Mesendoderm (in vitro differentiated cells): ENCODE measurements around the gene GRB10.
A peak's percentile ranks its signal among the peaks of the same experiment; 100 is the strongest.

ENCODE experiments used
- DNase-seq: peaks from one replicate; pipeline ENCODE4 v3.0.0; 2013
- H2AK5ac ChIP-seq: 2 replicates; pipeline ENCODE4 v1.6.1; 2013; ENCODE audit warnings: low read length, inconsistent platforms
- H2BK120ac ChIP-seq: 2 replicates; pipeline ENCODE4 v1.6.1; 2013; ENCODE audit warnings: low read depth, mild to moderate bottlenecking, low read length, moderate library complexity, mixed read lengths
- H2BK15ac ChIP-seq: replicated peaks from 2 replicates; pipeline ENCODE4 v1.6.1; 2013; ENCODE audit warnings: low read depth, mild to moderate bottlenecking, moderate library complexity
- H2BK5ac ChIP-seq: 2 replicates; pipeline ENCODE4 v1.6.1; 2013; ENCODE audit warnings: low read length, inconsistent platforms
- H3K18ac ChIP-seq: 2 replicates; pipeline ENCODE4 v1.6.1; 2013; ENCODE audit warnings: mild to moderate bottlenecking, low read length, mixed read lengths
- H3K23ac ChIP-seq: one replicate; pipeline ENCODE4 v1.6.1; 2013; ENCODE audit warnings: low read length
- H3K27ac ChIP-seq: 2 replicates; pipeline ENCODE4 v1.5.1; 2013; ENCODE audit warnings: low read depth, mild to moderate bottlenecking, inconsistent platforms, low read length, moderate library complexity
- H3K27me3 ChIP-seq: 2 replicates; pipeline ENCODE4 v1.6.1; 2013; ENCODE audit warnings: low read length, control low read depth, mild to moderate bottlenecking, inconsistent platforms; ENCODE audit not compliant: insufficient read depth, poor library complexity
- H3K36me3 ChIP-seq: 2 replicates; pipeline ENCODE4 v1.6.1; 2013; ENCODE audit warnings: low read length, inconsistent platforms; ENCODE audit not compliant: control insufficient read depth, insufficient read depth
- H3K4ac ChIP-seq: one replicate; pipeline ENCODE4 v1.6.1; 2013; ENCODE audit warnings: low read depth, mild to moderate bottlenecking, low read length, moderate library complexity
- H3K4me1 ChIP-seq: 2 replicates; pipeline ENCODE4 v1.6.1; 2013; ENCODE audit warnings: low read depth, low read length, inconsistent platforms; ENCODE audit not compliant: control insufficient read depth
- H3K4me2 ChIP-seq: 2 replicates; pipeline ENCODE4 v1.6.1; 2013; ENCODE audit warnings: low read length
- H3K4me3 ChIP-seq: 2 replicates; pipeline ENCODE4 v1.5.1; 2013; ENCODE audit warnings: mild to moderate bottlenecking, low read length
- H3K56ac ChIP-seq: one replicate; pipeline ENCODE4 v1.6.1; 2013; ENCODE audit warnings: low read length
- H3K79me1 ChIP-seq: 2 replicates; pipeline ENCODE4 v1.6.1; 2013; ENCODE audit warnings: low read length, inconsistent platforms
- H3K79me2 ChIP-seq: 2 replicates; pipeline ENCODE4 v1.6.1; 2013; ENCODE audit warnings: mild to moderate bottlenecking, low read length; ENCODE audit not compliant: control insufficient read depth, insufficient read depth
- H3K9ac ChIP-seq: 2 replicates; pipeline ENCODE4 v1.6.1; 2013; ENCODE audit warnings: low read length, inconsistent platforms
- H4K5ac ChIP-seq: one replicate; pipeline ENCODE4 v1.6.1; 2013; ENCODE audit warnings: low read length
- H4K8ac ChIP-seq: one replicate; pipeline ENCODE4 v1.6.1; 2013; ENCODE audit warnings: low read depth, mild to moderate bottlenecking, control low read depth, low read length, moderate library complexity
- WGBS: extraction: QIAGEN DNeasy Blood & Tissue Kit; methylation state at CpG from one replicate; pipeline ENCODE4 v1.1.7; 2013; ENCODE audit warnings: low lambda C conversion rate, missing lambda C conversion rate; ENCODE audit not compliant: insufficient coverage; ENCODE audit errors: extremely low coverage; 5-methylcytosine and 5-hydroxymethylcytosine counted together

The GRB10 gene

GRCh38 chr7:50596484-50596883, 186.2 kb downstream of the GRB10 start:
- H4K8ac ChIP-seq = no peak overlapping the region
- H3K56ac ChIP-seq = no peak overlapping the region
- no peak overlapping the region for H2AK5ac ChIP-seq
- H3K4me3 ChIP-seq = no peak overlapping the region
- WGBS = no CpG with 5 or more reads among the region's 4 CpGs
- no peak overlapping the region for H2BK120ac ChIP-seq
- H3K9ac ChIP-seq = no peak overlapping the region
- H3K23ac ChIP-seq = no peak overlapping the region
- DNase-seq = no peak
- no peak overlapping the region for H3K4me2 ChIP-seq
- peaks cover 11% of the 10 kb centered on the region for H3K36me3 ChIP-seq
- H3K4ac ChIP-seq = no peak overlapping the region
- H3K18ac ChIP-seq = no peak overlapping the region
- H2BK5ac ChIP-seq = no peak overlapping the region
- H3K4me1 ChIP-seq = no peaks in the 10 kb centered on the region
- no peaks in the 10 kb centered on the region for H3K79me2 ChIP-seq
- no peaks in the 10 kb centered on the region for H3K79me1 ChIP-seq
- H4K5ac ChIP-seq = no peak overlapping the region
- no peaks in the 10 kb centered on the region for H3K27me3 ChIP-seq
- no peak overlapping the region for H2BK15ac ChIP-seq
- H3K27ac ChIP-seq = no peak overlapping the region

GRCh38 chr7:50595491-50596102, 187.1 kb downstream of the GRB10 start:
- Histone ChIP-seq H3K23ac (no peak overlapping the region), H4K8ac (no peak overlapping the region), H3K4me1 (no peaks in the 10 kb centered on the region), H4K5ac (no peak overlapping the region), H3K79me1 (no peaks in the 10 kb centered on the region), H3K27me3 (no peaks in the 10 kb centered on the region), H2BK5ac (no peak overlapping the region), H2BK120ac (no peak overlapping the region), H2BK15ac (no peak overlapping the region), H3K27ac (no peak overlapping the region), H3K56ac (no peak overlapping the region), H3K4me3 (no peak overlapping the region), H2AK5ac (no peak overlapping the region), H3K79me2 (no peaks in the 10 kb centered on the region), H3K36me3 (peaks cover 11% of the 10 kb centered on the region), H3K4ac (no peak overlapping the region), H3K18ac (no peak overlapping the region), H3K9ac (no peak overlapping the region), H3K4me2 (no peak overlapping the region)
- DNase-seq = peak; percentile 77
- no CpG with 5 or more reads among the region's 5 CpGs for WGBS

- Histone ChIP-seq H3K36me3 (peaks cover 11% of the 10 kb centered on the region), H3K56ac (no peak overlapping the region), H3K79me2 (no peaks in the 10 kb centered on the region), H3K4ac (no peak overlapping the region), H2BK15ac (no peak overlapping the region), H4K8ac (no peak overlapping the region), H3K18ac (no peak overlapping the region), H3K23ac (no peak overlapping the region), H3K4me1 (no peaks in the 10 kb centered on the region), H2BK5ac (no peak overlapping the region), H2BK120ac (no peak overlapping the region), H3K79me1 (no peaks in the 10 kb centered on the region), H3K27me3 (no peaks in the 10 kb centered on the region), H2AK5ac (no peak overlapping the region), H3K27ac (no peak overlapping the region), H3K9ac (no peak overlapping the region), H3K4me3 (no peak overlapping the region), H3K4me2 (no peak overlapping the region), H4K5ac (no peak overlapping the region)
- no CpG with 5 or more reads among the region's 7 CpGs for WGBS
- DNase-seq = no peak
These were observed 187.8 kb downstream of the GRB10 start for GRCh38 chr7:50594734-50595485.

- Histone ChIP-seq H2AK5ac (no peak overlapping the region), H2BK120ac (no peak overlapping the region), H3K36me3 (peaks cover 11% of the 10 kb centered on the region), H4K8ac (no peak overlapping the region), H2BK15ac (no peak overlapping the region), H3K4ac (no peak overlapping the region), H3K79me2 (no peaks in the 10 kb centered on the region), H3K56ac (no peak overlapping the region), H3K27me3 (no peaks in the 10 kb centered on the region), H4K5ac (no peak overlapping the region), H3K27ac (no peak overlapping the region), H2BK5ac (no peak overlapping the region), H3K4me2 (no peak overlapping the region), H3K18ac (no peak overlapping the region), H3K4me3 (no peak overlapping the region), H3K23ac (no peak overlapping the region), H3K4me1 (no peaks in the 10 kb centered on the region), H3K9ac (no peak overlapping the region), H3K79me1 (no peaks in the 10 kb centered on the region)
- DNase-seq = no peak
- WGBS = no CpG with 5 or more reads among the region's 4 CpGs
These were observed 188.6 kb downstream of the GRB10 start for GRCh38 chr7:50594136-50594535.

- no peak overlapping the region for H3K18ac ChIP-seq
- WGBS = no CpG with 5 or more reads among the region's 13 CpGs
- peaks cover 6% of the 10 kb centered on the region for H3K36me3 ChIP-seq
- no peak overlapping the region for H2BK5ac ChIP-seq
- H3K56ac ChIP-seq = no peak overlapping the region
- H3K4ac ChIP-seq = no peak overlapping the region
- no peaks in the 10 kb centered on the region for H3K4me1 ChIP-seq
- H3K4me3 ChIP-seq = no peak overlapping the region
- H4K8ac ChIP-seq = no peak overlapping the region
- no peak overlapping the region for H3K9ac ChIP-seq
- H2AK5ac ChIP-seq = no peak overlapping the region
- H4K5ac ChIP-seq = no peak overlapping the region
- no peaks in the 10 kb centered on the region for H3K79me2 ChIP-seq
- no peak overlapping the region for H3K23ac ChIP-seq
- no peaks in the 10 kb centered on the region for H3K27me3 ChIP-seq
- H3K27ac ChIP-seq = no peak overlapping the region
- DNase-seq = no peak
- no peak overlapping the region for H2BK120ac ChIP-seq
- no peaks in the 10 kb centered on the region for H3K79me1 ChIP-seq
- no peak overlapping the region for H2BK15ac ChIP-seq
- H3K4me2 ChIP-seq = no peak overlapping the region
These were observed 189.8 kb downstream of the GRB10 start for GRCh38 chr7:50592940-50593339.
